ENCODE measurements around the gene BBS9.

BBS9 gene

GRCh38 chr7:33627741-33628140, 498.4 kb downstream of the BBS9 start:
- no peak for DNase-seq
- no peaks in the 10 kb centered on the region for H3K4me1 ChIP-seq
- H3K9me3 ChIP-seq = no peaks in the 10 kb centered on the region
- no peaks in the 10 kb centered on the region for H3K27me3 ChIP-seq
- H3K36me3 ChIP-seq = no peaks in the 10 kb centered on the region
- TF ChIP-seq CTCF (IDR thresholded peaks at IDR 0.05; ENCODE audit: low read depth, low read length) = no peak
- no peak overlapping the region for H3K4me3 ChIP-seq (ENCODE audit: low read depth, low read length)

DNA sequence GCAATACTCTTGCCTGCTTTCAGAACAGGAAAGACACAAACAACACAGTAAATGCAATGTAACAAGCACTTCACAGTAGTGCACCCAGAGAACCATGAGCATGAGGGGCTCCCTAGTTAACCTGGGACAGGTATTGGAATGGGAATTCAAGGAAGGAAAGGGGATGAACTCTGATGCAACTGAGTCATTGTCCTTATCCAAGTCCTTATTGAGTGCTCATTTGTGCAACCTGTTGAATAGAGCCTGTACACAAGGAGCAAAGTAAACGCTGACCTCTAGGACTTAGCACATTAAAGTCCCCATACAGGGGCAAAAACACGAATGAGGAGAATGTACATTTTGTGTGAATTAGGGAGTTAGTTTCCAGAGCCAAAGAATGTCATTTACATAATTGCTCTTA, 499.5 kb downstream of the BBS9 start:
- no peaks in the 10 kb centered on the region for H3K27me3 ChIP-seq
- no peak for TF ChIP-seq CTCF (IDR thresholded peaks at IDR 0.05; ENCODE audit: low read depth, low read length)
- no peak for DNase-seq
- H3K4me1 ChIP-seq = no peaks in the 10 kb centered on the region
- no peaks in the 10 kb centered on the region for H3K9me3 ChIP-seq
- no peaks in the 10 kb centered on the region for H3K36me3 ChIP-seq
- H3K4me3 ChIP-seq (ENCODE audit: low read depth, low read length) = no peak overlapping the region

DNA sequence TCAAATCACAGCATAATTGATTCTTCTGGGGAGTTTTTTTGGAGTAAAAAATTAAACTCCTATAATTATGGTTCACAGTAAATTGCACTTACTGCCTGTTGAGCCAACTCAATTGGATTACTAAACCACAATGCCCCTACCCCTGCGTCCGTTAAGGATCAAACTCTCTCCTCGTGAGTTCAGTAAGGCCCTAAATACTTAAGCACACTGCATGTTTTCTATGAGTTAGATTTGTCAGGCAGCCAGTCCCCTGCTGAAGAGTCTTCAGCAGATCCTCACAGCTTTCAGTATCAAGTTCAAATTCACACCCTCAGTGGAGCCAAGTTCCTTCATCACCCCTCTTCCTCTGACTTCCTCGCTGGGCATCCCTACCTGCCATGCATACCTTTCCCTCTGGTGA, 501.0 kb downstream of the BBS9 start:
- no peak for DNase-seq
- no peaks in the 10 kb centered on the region for H3K36me3 ChIP-seq
- H3K4me3 ChIP-seq (ENCODE audit: low read depth, low read length) = no peak overlapping the region
- no peaks in the 10 kb centered on the region for H3K27me3 ChIP-seq
- no peak for TF ChIP-seq CTCF (IDR thresholded peaks at IDR 0.05; ENCODE audit: low read depth, low read length)
- no peaks in the 10 kb centered on the region for H3K4me1 ChIP-seq
- no peaks in the 10 kb centered on the region for H3K9me3 ChIP-seq

- H3K4me3 ChIP-seq (ENCODE audit: low read depth, low read length) = no peak overlapping the region
- DNase-seq = no peak
- no peaks in the 10 kb centered on the region for H3K27me3 ChIP-seq
- H3K9me3 ChIP-seq = no peaks in the 10 kb centered on the region
- TF ChIP-seq CTCF (IDR thresholded peaks at IDR 0.05; ENCODE audit: low read depth, low read length) = no peak
- no peaks in the 10 kb centered on the region for H3K36me3 ChIP-seq
- no peaks in the 10 kb centered on the region for H3K4me1 ChIP-seq
Observed at GRCh38 chr7:33632322-33632721, 503.0 kb downstream of the BBS9 start.

DNA sequence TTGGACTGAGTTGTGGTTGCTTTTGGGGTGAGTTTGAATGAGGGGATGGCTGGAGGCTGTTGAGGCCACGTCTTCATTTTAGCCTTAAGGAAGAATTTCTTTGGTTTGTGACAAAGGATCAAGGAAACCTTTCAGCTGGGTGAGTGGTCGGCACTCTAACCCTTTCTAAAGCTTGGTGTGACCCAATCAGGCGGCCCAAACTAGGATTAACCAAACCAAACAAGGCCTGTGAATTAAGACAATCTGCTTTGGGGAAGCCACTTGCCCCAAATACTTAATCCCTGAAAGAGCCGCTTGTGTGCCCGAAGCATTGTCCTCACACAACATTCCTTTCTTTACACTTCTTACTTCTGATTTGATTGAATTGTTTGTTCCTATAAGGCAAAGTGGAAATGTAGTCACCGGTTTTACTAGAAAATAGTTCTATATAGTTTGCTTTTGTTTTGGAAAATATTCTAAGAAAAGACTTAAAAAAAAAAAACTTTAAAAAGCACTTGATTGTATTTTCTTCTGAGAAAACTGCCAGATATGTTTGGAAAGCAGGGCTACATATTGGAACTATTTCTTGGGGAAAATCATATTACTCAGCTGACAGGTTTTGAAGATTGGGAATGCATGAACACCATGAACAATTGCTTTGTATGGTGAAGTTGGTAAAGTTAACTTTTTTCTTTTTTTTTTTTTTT, 503.6 kb downstream of the BBS9 start:
- no peak for DNase-seq
- no peak overlapping the region for H3K4me3 ChIP-seq (ENCODE audit: low read depth, low read length)
- H3K4me1 ChIP-seq = no peaks in the 10 kb centered on the region
- no peaks in the 10 kb centered on the region for H3K36me3 ChIP-seq
- H3K9me3 ChIP-seq = no peaks in the 10 kb centered on the region
- no peak for TF ChIP-seq CTCF (IDR thresholded peaks at IDR 0.05; ENCODE audit: low read depth, low read length)
- H3K27me3 ChIP-seq = no peaks in the 10 kb centered on the region

- H3K4me3 ChIP-seq (ENCODE audit: low read depth, low read length) = no peak overlapping the region
- no peak for TF ChIP-seq CTCF (IDR thresholded peaks at IDR 0.05; ENCODE audit: low read depth, low read length)
- DNase-seq = no peak
- H3K27me3 ChIP-seq = no peaks in the 10 kb centered on the region
- H3K9me3 ChIP-seq = no peaks in the 10 kb centered on the region
- H3K4me1 ChIP-seq = no peaks in the 10 kb centered on the region
- no peaks in the 10 kb centered on the region for H3K36me3 ChIP-seq
Observed at GRCh38 chr7:33634606-33635005, 505.2 kb downstream of the BBS9 start.

Data from BE2C (cell line).